ENCODE measurements around the gene ATOSB.

DNA sequence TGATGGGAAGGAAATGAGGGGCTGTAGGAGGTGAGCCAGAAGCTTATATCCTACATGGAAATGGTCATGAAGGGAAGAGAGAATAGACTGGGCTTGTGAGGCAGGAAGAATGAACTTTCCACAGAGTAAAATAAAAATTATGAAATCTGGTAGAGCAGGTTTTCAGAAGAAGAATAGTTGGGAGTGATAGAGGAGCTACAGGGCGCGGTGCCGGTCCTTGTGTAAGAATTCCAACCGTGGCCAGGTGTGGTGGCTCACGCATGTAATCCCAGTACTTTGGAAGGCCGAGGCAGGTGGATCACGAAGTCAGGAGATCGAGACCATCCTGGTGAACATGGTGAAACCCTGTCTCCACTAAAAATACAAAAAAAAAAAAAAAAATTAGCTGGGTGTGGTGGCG, 37.3 kb upstream of the ATOSB start:
- TF ChIP-seq, protein P1, sequence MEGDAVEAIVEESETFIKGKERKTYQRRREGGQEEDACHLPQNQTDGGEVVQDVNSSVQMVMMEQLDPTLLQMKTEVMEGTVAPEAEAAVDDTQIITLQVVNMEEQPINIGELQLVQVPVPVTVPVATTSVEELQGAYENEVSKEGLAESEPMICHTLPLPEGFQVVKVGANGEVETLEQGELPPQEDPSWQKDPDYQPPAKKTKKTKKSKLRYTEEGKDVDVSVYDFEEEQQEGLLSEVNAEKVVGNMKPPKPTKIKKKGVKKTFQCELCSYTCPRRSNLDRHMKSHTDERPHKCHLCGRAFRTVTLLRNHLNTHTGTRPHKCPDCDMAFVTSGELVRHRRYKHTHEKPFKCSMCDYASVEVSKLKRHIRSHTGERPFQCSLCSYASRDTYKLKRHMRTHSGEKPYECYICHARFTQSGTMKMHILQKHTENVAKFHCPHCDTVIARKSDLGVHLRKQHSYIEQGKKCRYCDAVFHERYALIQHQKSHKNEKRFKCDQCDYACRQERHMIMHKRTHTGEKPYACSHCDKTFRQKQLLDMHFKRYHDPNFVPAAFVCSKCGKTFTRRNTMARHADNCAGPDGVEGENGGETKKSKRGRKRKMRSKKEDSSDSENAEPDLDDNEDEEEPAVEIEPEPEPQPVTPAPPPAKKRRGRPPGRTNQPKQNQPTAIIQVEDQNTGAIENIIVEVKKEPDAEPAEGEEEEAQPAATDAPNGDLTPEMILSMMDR (IDR thresholded peaks at IDR 0.05), result no peak
- TF ChIP-seq POLR2AphosphoS5 (IDR thresholded peaks at IDR 0.05) (no peak), POLR2A (IDR thresholded peaks at IDR 0.05) (no peak)

Data from breast epithelium (tissue), 3 donors.